ENCODE results near the gene TMEM176A.

Gene TMEM176A

GRCh38 chr7:150784120-150784736, 16.3 kb upstream of the TMEM176A start:
- H3K36me3 ChIP-seq: no peaks in the 10 kb centered on the region
- no peaks in the 10 kb centered on the region for H3K27me3 ChIP-seq
- no peak overlapping the region for H3K4me3 ChIP-seq (ENCODE audit: low read depth in 1 of 2, low read length in 1 of 2)
- TF ChIP-seq CTCF (IDR thresholded peaks at IDR 0.05): no peak
- no peaks in the 10 kb centered on the region for H3K9me3 ChIP-seq
- H3K27ac ChIP-seq: no peak overlapping the region
- peaks cover 31 to 47% of the 10 kb centered on the region in 2 experiments for H3K4me1 ChIP-seq (ENCODE audit: control insufficient read depth in 1 of 2, insufficient read depth in 1 of 2, low read depth in 1 of 2, low read length in 1 of 2)

DNA sequence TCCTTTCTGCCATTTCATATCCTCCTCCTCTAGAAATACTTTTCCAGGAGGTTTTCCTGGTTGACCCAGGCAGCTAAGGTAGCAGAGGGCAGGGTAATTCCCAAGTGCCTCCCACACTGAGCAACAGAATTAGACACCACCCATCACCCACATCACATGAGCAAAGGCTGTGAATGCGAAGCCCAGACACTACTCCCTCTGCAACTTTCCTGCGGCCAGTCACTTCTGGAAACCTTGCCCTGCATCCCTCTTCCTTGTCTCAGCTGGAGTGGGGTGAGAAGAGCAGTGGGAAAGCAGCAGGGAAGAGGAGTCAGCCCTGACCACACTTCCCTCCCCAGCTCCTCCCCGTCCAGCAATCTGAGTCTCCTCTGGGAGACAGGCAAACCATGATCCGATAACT, 15.6 kb upstream of the TMEM176A start:
- no peaks in the 10 kb centered on the region for H3K27me3 ChIP-seq
- no peaks in the 10 kb centered on the region for H3K36me3 ChIP-seq
- H3K9me3 ChIP-seq: no peaks in the 10 kb centered on the region
- H3K4me3 ChIP-seq (ENCODE audit: low read depth in 1 of 2, low read length in 1 of 2): no peak overlapping the region
- H3K4me1 ChIP-seq (ENCODE audit: control insufficient read depth in 1 of 2, insufficient read depth in 1 of 2, low read depth in 1 of 2, low read length in 1 of 2): peaks cover 31 to 47% of the 10 kb centered on the region in 2 experiments
- TF ChIP-seq CTCF (IDR thresholded peaks at IDR 0.05): no peak
- peak overlapping the region; percentile 58 for H3K27ac ChIP-seq

GRCh38 chr7:150787321-150788281, 13.0 kb upstream of the TMEM176A start:
- Histone ChIP-seq H3K27ac (peak overlapping the region; percentile 42), H3K9me3 (no peaks in the 10 kb centered on the region), H3K27me3 (no peaks in the 10 kb centered on the region), H3K36me3 (no peaks in the 10 kb centered on the region), H3K4me1 (ENCODE audit: control insufficient read depth in 1 of 2, insufficient read depth in 1 of 2, low read depth in 1 of 2, low read length in 1 of 2) (peaks cover 23 to 36% of the 10 kb centered on the region in 2 experiments), H3K4me3 (ENCODE audit: low read depth in 1 of 2, low read length in 1 of 2) (no peak overlapping the region)
- TF ChIP-seq CTCF (IDR thresholded peaks at IDR 0.05): no peak

GRCh38 chr7:150788474-150789269, 11.9 kb upstream of the TMEM176A start:
- H3K36me3 ChIP-seq: no peaks in the 10 kb centered on the region
- TF ChIP-seq CTCF (IDR thresholded peaks at IDR 0.05): no peak
- H3K4me3 ChIP-seq (ENCODE audit: low read depth in 1 of 2, low read length in 1 of 2): no peak overlapping the region
- H3K27me3 ChIP-seq: no peaks in the 10 kb centered on the region
- H3K4me1 ChIP-seq (ENCODE audit: control insufficient read depth in 1 of 2, insufficient read depth in 1 of 2, low read depth in 1 of 2, low read length in 1 of 2): peaks cover 23 to 35% of the 10 kb centered on the region in 2 experiments
- H3K9me3 ChIP-seq: no peaks in the 10 kb centered on the region
- no peak overlapping the region for H3K27ac ChIP-seq

- Histone ChIP-seq H3K4me1 (ENCODE audit: control insufficient read depth in 1 of 2, insufficient read depth in 1 of 2, low read depth in 1 of 2, low read length in 1 of 2) (peaks cover 15 to 19% of the 10 kb centered on the region in 2 experiments), H3K27ac (no peak overlapping the region), H3K9me3 (no peaks in the 10 kb centered on the region), H3K36me3 (no peaks in the 10 kb centered on the region), H3K27me3 (peaks cover 13% of the 10 kb centered on the region), H3K4me3 (ENCODE audit: low read depth in 1 of 2, low read length in 1 of 2) (no peak overlapping the region)
- TF ChIP-seq CTCF (IDR thresholded peaks at IDR 0.05): no peak
These were observed 10.0 kb upstream of the TMEM176A start for GRCh38 chr7:150790416-150791075.
